HG03108 (cell line): ENCODE data around the gene DCAF6.
"Not testable (repeated sequence)": the region's sequence is repeated elsewhere in the genome, so short reads cannot be mapped to it uniquely, and the experiment has no call there.

ENCODE experiments used
- ATAC-seq: cut with Tn5 transposase; IDR thresholded peaks from one replicate; pipeline ENCODE4 v1.9.1; 2021; ENCODE audit warnings: moderate library complexity; ENCODE audit not compliant: unreplicated experiment

Gene DCAF6

DNA sequence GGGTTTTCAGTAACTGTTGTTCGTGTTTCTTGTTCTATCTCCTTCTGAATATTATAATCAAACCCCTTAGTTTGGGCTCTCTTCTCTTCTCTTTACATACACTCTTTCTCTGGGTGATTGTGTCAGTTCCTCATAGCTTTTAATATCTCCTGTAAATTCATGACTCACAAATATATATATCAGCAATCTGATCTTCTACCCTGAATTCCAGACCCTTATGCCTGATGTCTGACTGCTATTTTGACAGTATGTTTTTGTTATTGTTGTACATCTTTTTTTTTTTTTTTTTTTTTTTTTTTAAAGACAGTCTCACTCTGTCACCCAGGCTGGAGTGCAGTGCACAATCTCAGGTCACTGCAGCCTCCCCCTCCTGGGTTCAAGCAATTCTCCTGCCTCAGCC, 71.2 kb downstream of the DCAF6 start:
- ATAC-seq, result no peak

DNA sequence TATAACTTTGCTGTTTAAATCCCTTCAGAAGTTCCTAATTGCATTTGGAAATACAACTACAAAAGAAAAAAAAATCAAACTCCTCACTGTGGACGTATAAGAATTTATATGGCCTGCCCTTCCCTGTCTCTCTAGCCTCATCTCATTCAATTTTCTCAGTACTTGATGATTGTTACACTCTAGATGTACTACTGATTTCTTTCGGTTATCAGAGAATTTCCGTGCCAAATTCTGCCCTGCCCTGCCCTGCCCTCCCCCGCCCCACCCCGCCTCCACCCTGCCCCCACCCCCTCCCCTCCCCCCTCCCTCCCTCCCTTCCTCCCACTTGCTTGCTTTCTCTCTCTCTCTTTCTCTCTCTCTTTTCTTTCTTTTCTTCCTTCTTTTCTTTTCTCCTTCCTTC, 72.1 kb downstream of the DCAF6 start:
- no peak for ATAC-seq

- ATAC-seq, result no peak
Observed at GRCh38 chr1:168009322-168009721, 72.8 kb downstream of the DCAF6 start.

- ATAC-seq, result no peak
Observed at GRCh38 chr1:168019407-168019806, 82.9 kb downstream of the DCAF6 start.

DNA sequence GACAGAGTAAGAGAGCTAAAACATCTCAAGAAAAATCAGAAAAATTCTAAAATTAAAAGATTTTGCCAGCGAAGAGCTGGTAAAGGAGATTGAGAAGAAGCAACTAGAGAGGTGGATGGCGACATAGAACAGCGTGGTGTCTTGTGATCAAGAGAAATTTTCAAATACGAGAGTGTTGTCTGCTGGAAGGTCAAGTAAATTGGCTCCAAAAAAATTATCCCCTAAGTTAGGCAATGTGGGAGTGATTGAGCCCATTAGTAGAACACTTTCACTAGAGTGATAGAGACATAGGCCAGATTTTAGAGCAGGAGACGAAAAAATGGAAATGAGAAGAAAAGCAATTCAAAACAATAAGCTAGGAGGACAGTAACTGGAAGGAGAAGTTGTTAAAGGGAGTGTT, 94.7 kb downstream of the DCAF6 start:
- ATAC-seq, result no peak

GRCh38 chr1:168031627-168032026, 95.1 kb downstream of the DCAF6 start:
- no peak for ATAC-seq

DNA sequence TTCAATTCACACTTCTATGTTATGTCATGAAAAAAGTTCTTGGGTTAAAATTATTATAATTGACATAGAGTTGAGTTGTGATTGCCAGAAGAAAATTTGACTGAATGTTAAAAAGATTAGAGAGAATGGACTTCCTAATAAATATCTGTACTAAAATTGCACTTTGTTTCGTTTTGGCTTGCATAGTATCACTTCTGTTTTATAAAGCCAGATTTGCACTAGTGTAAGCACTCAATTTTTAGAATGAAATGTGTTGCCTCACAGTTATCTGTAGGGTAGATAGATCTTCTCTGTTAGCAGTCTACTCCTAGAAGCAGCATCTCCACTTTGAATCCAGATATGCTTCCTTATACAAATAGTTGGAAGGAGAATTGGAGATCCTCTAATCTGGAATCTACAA, 95.5 kb downstream of the DCAF6 start:
- ATAC-seq, result no peak

- ATAC-seq, result no peak
Observed at GRCh38 chr1:168035345-168035744, 98.9 kb downstream of the DCAF6 start.

GRCh38 chr1:168042362-168042761, 105.9 kb downstream of the DCAF6 start:
- ATAC-seq, result no peak

DNA sequence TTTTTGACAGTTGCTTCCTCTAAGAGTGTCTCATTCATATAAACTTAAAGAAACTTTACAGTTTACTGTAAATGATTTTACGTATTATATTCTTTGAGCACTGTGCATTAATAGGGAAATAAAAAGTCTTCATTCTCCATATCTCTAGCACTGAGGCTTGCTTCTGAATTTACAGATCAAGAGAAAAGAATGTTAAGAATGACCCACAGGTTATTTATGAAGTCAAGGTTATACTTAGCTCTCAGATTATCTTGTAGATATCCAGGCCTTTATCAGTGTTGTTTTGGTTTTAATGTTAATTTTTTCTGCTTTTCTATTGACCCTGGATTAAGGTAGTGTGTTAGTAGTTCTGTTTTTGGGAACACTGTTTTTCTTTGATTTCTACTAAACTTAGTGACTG, 108.8 kb downstream of the DCAF6 start:
- no peak for ATAC-seq

GRCh38 chr1:168050307-168050706, 113.8 kb downstream of the DCAF6 start:
- ATAC-seq, result no peak

DNA sequence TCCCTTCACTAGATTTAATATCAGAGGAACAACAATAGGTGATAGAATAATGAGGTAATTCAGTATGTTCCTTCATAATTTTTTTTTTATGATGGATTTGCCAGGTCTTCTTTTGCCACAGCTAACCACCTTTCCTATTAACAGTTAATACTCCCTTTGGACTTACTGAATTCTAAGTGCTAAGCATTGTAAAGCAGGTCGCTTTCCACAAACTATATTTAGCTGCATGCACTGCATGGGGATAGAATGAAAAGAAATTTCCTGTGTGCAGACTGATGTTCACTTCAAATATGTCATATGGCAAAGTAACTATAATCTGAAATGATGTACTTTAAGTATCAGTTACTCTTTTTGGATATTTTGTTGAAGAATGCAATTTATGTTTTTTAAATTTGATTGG, 114.4 kb downstream of the DCAF6 start:
- ATAC-seq, result no peak

DNA sequence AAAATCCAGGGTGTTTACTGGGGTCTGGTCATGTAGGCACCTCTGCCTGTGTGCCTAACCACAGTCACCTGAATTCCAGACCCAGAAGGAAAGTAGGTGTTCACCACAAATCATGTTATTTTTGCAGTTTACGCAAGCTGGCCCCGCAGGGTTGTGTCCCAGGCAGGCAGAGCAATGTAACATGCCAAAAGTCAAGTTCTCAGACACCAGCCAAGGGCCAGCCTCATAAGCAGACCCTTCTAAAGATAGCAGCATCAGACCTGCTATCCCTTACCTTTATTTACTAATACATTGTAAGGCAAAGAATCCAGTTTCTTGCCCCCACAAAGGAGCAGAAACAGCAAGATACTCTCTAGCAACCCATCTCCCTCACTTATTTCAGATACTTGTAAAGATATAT, 117.2 kb downstream of the DCAF6 start:
- no peak for ATAC-seq

DNA sequence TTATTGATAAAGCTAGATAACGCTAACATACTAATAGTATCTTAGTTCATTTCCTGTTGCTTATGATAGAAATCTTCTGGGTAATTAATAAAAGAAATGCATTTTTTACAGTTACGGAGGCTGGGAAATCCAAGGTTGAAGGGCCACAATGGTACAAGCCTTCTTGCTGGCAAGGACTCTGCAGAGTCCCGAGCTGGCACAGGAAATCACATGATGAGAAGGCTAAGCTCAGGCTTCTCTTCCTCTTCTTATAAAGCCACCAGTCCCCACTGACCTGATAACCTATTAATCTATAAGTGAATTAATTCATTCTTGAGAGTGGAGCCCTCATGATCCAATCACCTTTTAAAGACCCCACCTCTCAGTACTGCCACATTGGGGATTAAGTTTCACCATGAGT, 117.6 kb downstream of the DCAF6 start:
- no peak for ATAC-seq

DNA sequence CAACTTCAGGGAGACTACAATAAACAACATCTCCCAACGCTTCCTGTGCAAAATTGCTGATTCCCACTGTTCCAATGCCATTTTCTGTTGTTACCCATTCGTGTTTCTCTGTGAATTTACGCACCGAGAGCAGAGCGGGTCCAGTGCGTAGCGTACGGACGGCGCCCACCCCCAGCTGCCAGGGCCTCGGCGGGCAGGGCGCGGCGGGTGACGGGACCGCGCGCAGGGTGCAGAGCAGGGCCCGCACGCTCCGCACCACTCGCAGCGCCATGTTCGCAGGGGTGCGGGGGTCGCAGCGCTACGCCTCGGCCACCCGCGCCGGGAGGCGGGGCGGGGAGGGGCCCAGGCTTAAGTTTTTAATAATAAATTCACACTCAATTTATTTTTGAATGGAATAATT, 119.7 kb downstream of the DCAF6 start:
- ATAC-seq, result not testable (repeated sequence)

- ATAC-seq, result no peak
Observed at GRCh38 chr1:168057355-168057754, 120.9 kb downstream of the DCAF6 start.

GRCh38 chr1:168057921-168058320, 121.4 kb downstream of the DCAF6 start:
- no peak for ATAC-seq

GRCh38 chr1:168064216-168064615, 127.7 kb downstream of the DCAF6 start:
- ATAC-seq, result no peak

DNA sequence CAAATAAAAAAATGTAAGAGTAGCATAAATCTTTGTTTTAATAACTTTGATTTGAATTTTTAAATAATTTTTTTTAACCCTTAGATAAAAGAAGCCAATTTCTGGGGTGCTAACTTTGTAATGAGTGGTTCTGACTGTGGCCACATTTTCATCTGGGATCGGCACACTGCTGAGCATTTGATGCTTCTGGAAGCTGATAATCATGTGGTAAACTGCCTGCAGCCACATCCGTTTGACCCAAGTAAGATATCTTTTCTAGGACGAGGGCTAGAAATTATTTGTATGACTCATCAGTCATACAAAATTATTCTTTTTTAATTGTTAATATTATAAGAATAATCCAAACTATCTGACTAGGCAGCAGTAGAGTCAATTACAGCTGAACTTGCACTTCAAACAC, 129.0 kb downstream of the DCAF6 start:
- ATAC-seq, result no peak

DNA sequence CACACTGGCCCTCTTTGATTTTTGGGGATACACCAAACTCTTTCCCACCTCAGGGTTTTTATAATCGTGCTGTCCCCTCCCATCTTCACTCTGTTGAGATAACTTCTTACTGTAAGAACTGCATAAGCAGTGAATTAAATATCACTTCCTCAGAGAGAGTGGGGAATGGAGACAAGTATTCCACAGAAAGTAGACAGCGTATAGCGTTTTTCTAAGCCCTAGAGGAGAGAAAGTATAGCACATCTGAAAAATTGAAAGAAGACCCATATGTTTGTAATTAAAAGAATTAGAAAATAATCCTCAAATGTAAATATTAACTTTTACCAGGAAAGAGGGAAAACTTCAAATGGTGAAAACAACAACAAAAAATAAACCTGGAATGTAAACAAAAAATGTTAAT, 132.9 kb downstream of the DCAF6 start:
- no peak for ATAC-seq

GRCh38 chr1:168079761-168080160, 143.3 kb downstream of the DCAF6 start:
- ATAC-seq, result no peak

GRCh38 chr1:168081373-168082007, 145.0 kb downstream of the DCAF6 start:
- no peak for ATAC-seq
